Lower lobe of right lung (tissue), 2 donors: ENCODE results near the gene KRTAP10-10. TPM values are rescaled to one million over a fixed set of nuclear protein-coding genes. Genes with fewer than 3 reads are reported as not detected.
"Not testable (repeated sequence)": the region's sequence is repeated elsewhere in the genome, so short reads cannot be mapped to it uniquely, and the experiment has no call there.

Experiments used
- ATAC-seq, 2 donors: fragments of 200-7000 bp; cut with Tn5 transposase; one replicate each; pipeline ENCODE4 v1.9.1; 2020 to 2022; ENCODE audit warnings: mild to moderate bottlenecking in 2 of 2, moderate library complexity in 2 of 2
- DNase-seq: peaks from one replicate; pipeline ENCODE4 v3.0.0-alpha.2; 2020
- H3K27ac ChIP-seq: fragments of 200-600 bp; one replicate; pipeline ENCODE4 v1.8.0; 2022
- H3K27me3 ChIP-seq: fragments of 200-600 bp; one replicate; pipeline ENCODE4 v1.8.0; 2022; ENCODE audit warnings: low read depth
- H3K36me3 ChIP-seq: fragments of 200-600 bp; one replicate; pipeline ENCODE4 v1.8.0; 2022; ENCODE audit warnings: mild to moderate bottlenecking
- H3K4me1 ChIP-seq: fragments of 200-600 bp; one replicate; pipeline ENCODE4 v1.8.0; 2022
- H3K4me3 ChIP-seq: fragments of 200-600 bp; one replicate; pipeline ENCODE4 v1.8.0; 2022; ENCODE audit warnings: mild to moderate bottlenecking
- H3K9me3 ChIP-seq: fragments of 200-600 bp; one replicate; pipeline ENCODE4 v1.8.0; 2022
- intact Hi-C: fragments of 100-400 bp; cut with DNase I; formaldehyde crosslinking; loops from one replicate; pipeline ENCODE4 v1.11.0; 2022
- total RNA-seq: library from RNA; stranded (reverse); fragmentation: NEBNext Ultra II Directional; extraction: Animal tissue kit (Norgen Biotek cat#: 25700); gene quantifications from one replicate; pipeline ENCODE4 v1.2.1, GENCODE V29; 2021
- TF ChIP-seq, protein P1 (sequence below): fragments of 200-600 bp; IDR thresholded peaks from one replicate; pipeline ENCODE4 v1.8.0; 2022; ENCODE audit warnings: antibody characterized with exemption, mild to moderate bottlenecking
- donor health status: DM: no; HTN: yes; CAD: no; lungs with severe emphysema.

The KRTAP10-10 gene
- total RNA-seq, 1 donor from 2014 or later, result not detected

GRCh38 chr21:44640761-44641160 lies 3.6 kb downstream of the KRTAP10-10 start:
- DNase-seq (no peak), ATAC-seq (no peak)
- Histone ChIP-seq H3K36me3 (no peaks in the 10 kb centered on the region), H3K27ac (no peak overlapping the region), H3K27me3 (peaks cover 15% of the 10 kb centered on the region), H3K9me3 (no peaks in the 10 kb centered on the region), H3K4me3 (no peak overlapping the region), H3K4me1 (no peaks in the 10 kb centered on the region)
- intact Hi-C loops, result no loop called here
- TF ChIP-seq, protein P1, sequence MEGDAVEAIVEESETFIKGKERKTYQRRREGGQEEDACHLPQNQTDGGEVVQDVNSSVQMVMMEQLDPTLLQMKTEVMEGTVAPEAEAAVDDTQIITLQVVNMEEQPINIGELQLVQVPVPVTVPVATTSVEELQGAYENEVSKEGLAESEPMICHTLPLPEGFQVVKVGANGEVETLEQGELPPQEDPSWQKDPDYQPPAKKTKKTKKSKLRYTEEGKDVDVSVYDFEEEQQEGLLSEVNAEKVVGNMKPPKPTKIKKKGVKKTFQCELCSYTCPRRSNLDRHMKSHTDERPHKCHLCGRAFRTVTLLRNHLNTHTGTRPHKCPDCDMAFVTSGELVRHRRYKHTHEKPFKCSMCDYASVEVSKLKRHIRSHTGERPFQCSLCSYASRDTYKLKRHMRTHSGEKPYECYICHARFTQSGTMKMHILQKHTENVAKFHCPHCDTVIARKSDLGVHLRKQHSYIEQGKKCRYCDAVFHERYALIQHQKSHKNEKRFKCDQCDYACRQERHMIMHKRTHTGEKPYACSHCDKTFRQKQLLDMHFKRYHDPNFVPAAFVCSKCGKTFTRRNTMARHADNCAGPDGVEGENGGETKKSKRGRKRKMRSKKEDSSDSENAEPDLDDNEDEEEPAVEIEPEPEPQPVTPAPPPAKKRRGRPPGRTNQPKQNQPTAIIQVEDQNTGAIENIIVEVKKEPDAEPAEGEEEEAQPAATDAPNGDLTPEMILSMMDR, result no peak

DNA sequence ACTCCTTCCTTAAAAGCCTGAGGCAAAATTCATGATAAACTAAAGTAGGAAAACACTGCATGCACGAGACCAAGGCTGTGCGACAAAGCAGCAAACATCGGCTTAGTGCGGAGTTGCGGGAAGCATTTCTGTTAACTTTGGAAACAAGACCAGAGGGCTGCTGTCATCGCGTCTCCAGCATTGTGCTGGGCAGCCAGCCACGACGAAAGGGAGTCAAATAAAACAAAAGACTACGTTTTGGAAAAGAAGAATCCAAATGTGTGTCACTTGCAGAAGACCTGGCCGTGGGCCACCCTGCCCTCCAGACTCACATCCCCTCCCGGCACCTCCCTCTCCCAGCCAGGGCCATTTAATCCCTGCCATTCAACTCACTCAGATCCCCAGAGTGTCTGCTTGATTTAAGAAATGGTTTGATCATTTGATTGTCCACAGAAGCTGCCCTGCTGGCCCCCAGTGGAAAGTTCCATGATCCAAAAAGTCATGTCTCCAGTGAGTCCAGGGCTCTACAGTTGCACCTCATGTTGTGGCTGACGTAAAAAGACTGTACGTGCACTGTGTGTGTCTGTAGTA lies 6.7 kb downstream of the KRTAP10-10 start:
- Histone ChIP-seq H3K27me3 (peaks cover 13% of the 10 kb centered on the region), H3K9me3 (no peaks in the 10 kb centered on the region), H3K36me3 (no peaks in the 10 kb centered on the region), H3K27ac (no peak overlapping the region), H3K4me3 (no peak overlapping the region), H3K4me1 (no peaks in the 10 kb centered on the region)
- TF ChIP-seq, protein P1, result no peak
- no peak for DNase-seq
- intact Hi-C loops, result no loop called here
- ATAC-seq, result no peak

GRCh38 chr21:44644878-44645277 lies 7.7 kb downstream of the KRTAP10-10 start:
- ATAC-seq, result no peak
- Histone ChIP-seq H3K27me3 (peaks cover 2% of the 10 kb centered on the region), H3K4me3 (no peak overlapping the region), H3K36me3 (no peaks in the 10 kb centered on the region), H3K9me3 (no peaks in the 10 kb centered on the region), H3K4me1 (no peaks in the 10 kb centered on the region), H3K27ac (no peak overlapping the region)
- TF ChIP-seq, protein P1, result no peak
- intact Hi-C loops, result no loop called here
- no peak for DNase-seq

GRCh38 chr21:44646366-44647221 lies 9.4 kb downstream of the KRTAP10-10 start, which contains the start of gene KRTAP10-11:
Gene KRTAP10-11 (plus strand): TSS chr21:44646414. CDS start chr21:44646459, 45 bp downstream.
- H3K27ac ChIP-seq, H3K27me3 ChIP-seq, H3K9me3 ChIP-seq, H3K4me1 ChIP-seq, DNase-seq, H3K36me3 ChIP-seq, intact Hi-C loops, ATAC-seq, H3K4me3 ChIP-seq: not testable (repeated sequence)

DNA sequence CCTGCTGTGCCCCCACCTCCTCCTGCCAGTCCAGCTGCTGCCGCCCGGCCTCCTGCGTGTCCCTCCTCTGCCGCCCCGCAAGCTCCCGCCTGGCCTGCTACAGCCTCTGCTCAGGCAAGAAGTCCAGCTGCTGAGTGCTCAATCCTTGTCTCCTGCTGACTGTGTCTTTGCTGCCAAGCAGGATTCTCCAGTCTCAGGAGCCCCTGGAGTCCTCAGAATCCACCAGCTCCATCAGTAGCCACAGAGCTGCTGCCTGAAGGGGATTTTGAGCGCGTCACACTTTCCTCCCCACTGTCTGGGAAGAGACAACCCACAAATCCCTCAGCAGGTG lies 10.0 kb downstream of the KRTAP10-10 start:
- H3K4me3 ChIP-seq, result no peak overlapping the region
- DNase-seq, result no peak
- no peak overlapping the region for H3K27ac ChIP-seq
- H3K9me3 ChIP-seq, result no peaks in the 10 kb centered on the region
- no peaks in the 10 kb centered on the region for H3K27me3 ChIP-seq
- no peaks in the 10 kb centered on the region for H3K4me1 ChIP-seq
- H3K36me3 ChIP-seq, result no peaks in the 10 kb centered on the region
- no peak for ATAC-seq
- TF ChIP-seq, protein P1, result no peak
- intact Hi-C loops, result no loop called here
